ENCODE measurements around the gene ZBTB7C.

- TF ChIP-seq SP1 (IDR thresholded peaks at IDR 0.05) = no peak
- no peak for TF ChIP-seq HDGF (IDR thresholded peaks at IDR 0.05; ENCODE audit: borderline replicate concordance)
- no peak for TF ChIP-seq ELF4 (IDR thresholded peaks at IDR 0.05)
- TF ChIP-seq ARNT (IDR thresholded peaks at IDR 0.05) = no peak
- no peak for TF ChIP-seq SUZ12 (IDR thresholded peaks at IDR 0.05)
- TF ChIP-seq TARDBP (IDR thresholded peaks at IDR 0.05) = no peak
- TF ChIP-seq FOXA1 (IDR thresholded peaks at IDR 0.05) = no peak
- no peak for TF ChIP-seq L3MBTL2 (conservative IDR thresholded peaks at IDR 0.05)
- TF ChIP-seq LEF1 (IDR thresholded peaks at IDR 0.05; ENCODE audit: borderline replicate concordance) = no peak
Measured at GRCh38 chr18:48333563-48333962, 75.6 kb downstream of the ZBTB7C start.
